GM18909 (cell line): ENCODE results near the gene COL13A1.

Experiments used
- ATAC-seq: cut with Tn5 transposase; IDR thresholded peaks from one replicate; pipeline ENCODE4 v1.9.1; 2021; ENCODE audit warnings: mild to moderate bottlenecking; ENCODE audit not compliant: unreplicated experiment, poor library complexity

The COL13A1 gene

DNA sequence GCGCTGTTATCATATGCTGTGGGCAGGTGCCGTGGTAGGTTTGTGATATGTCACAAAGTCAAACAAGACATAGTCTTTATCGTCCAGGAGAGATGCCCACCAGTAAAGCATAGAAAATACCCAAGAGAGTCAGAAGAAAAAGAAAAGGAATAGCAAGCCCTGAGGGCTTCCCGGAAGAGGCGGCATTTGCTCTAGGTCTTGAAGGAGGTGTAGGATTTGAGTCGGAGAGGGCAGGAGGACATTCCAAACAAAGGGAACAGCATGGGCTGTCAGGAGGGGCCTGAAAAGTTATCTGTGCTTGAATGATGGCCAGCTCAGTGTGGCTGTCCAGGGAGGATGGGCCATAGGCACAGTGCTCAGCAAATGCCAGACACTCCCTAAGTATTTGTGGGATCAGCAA, 42.2 kb downstream of the COL13A1 start:
- no peak for ATAC-seq

DNA sequence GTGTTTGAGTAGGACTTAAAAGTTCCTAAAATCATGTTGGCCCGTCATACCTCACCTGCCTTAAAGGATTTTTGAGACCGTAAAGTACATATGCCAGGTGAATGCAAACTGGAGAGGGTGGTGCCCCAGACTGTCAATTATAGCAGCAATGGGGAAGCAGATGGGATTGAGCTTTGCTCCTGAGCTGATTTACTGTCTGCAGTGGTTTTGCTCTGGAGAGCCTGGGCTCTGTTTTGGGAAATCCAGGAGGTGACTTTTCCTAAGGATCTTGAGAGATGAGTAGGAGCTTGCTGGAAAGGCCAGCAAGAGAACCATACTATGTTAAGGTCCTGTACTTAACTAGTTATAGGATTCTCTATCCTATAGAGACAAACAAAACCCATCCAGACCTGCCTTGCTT, 43.0 kb downstream of the COL13A1 start:
- ATAC-seq = no peak

DNA sequence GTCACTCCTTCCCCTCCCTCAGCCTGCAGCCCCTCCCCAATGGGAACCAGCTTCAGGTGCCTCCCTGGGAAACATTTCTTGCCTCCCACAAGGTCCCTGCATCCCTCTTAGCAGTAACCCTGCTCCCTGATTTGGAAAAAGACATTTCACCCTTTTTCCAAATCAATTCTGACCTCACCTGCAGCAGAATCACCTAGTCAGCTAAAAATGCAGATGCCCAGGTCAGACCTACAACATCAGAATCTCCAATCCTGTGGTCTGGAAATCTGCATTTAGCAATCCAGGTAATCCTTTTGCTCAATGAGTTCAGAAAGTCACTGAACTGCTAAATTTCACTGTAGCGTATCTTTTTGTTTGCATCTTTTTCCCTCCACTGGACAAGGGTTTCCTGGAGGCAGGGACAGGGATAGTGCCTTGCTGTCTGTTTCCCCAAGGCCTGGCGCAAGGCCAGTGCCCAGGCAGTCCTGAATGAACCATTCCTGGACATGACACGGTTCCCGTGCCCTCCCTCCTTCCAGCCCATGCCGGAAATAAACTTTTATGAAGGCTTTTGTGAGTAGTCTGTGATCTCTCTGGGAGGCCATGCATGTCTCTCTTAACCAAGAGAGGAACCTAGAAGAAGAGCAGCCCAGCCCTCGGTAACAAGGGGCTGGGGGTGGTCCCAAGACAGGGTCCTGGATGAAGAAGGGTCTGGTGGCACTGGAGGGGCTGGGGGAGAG, 44.0 kb downstream of the COL13A1 start:
- ATAC-seq = no peak

DNA sequence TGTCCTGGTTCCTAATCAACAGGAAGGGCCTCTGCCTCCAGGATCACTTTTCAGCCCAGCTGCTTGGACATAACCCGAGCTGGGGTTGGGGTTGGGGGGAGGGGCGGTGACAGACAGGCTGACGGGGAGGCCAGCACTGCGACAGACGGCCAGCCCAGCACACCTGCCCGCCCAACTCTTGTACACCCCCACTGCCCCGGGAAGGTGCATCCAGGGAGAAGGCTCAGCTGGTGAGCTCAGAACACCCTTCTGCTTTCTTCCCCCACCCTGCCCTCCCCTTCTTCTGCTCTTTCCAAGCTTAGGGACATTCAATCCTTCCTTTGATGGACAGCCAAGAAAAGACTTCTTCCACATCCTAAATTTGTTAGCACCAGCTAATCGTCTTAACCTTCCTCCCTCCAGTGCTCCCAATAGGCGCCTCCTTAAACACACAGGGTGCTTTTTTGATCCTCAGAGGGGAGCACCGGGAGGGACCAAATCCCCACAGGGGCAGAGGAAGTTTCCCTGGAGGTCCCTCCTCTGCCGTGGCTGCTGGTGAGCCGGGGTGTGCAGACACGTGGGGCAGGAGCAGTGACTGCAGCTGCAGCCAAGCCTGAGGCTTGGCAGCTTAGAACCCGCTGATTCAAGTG, 44.7 kb downstream of the COL13A1 start:
- no peak for ATAC-seq

DNA sequence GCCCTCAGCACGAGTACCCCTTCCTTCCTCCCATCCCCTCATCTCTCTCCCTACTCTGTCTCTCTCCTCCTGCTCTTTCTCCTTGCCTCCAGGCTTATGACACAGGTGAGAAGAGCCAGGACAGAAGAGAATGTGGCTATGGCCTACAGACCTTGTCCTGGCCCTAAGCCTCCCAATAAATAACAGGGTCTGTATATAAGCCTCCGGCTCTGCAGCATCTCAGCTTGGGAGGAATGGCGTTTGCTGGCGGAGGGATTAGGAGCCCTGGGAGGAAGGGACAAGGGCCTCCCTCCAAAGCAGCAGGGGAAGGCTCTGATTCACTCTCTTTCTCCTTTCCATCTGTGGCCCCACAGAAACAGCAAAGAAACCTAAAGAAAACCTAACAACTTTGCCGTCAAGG, 45.8 kb downstream of the COL13A1 start:
- ATAC-seq = no peak

DNA sequence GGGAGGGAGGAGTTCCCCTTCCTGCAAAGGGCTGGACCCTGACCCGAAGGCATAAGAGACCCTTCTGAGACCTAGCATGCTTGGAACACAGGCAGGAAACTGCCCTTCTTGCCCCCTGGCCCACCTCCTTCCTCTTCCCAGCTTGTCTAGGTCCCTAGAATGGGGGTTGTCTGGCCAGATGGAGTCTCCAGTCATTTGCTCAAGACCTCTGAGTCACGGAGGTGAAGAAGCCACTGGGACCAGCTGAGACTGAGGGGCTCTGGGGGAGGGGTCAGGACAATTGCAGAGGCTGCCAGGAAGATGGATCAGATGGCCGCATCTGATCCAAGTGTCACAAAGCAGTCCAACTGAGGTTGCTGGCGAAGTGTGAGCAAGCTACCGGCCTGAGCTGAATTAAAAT, 46.2 kb downstream of the COL13A1 start:
- ATAC-seq = no peak

DNA sequence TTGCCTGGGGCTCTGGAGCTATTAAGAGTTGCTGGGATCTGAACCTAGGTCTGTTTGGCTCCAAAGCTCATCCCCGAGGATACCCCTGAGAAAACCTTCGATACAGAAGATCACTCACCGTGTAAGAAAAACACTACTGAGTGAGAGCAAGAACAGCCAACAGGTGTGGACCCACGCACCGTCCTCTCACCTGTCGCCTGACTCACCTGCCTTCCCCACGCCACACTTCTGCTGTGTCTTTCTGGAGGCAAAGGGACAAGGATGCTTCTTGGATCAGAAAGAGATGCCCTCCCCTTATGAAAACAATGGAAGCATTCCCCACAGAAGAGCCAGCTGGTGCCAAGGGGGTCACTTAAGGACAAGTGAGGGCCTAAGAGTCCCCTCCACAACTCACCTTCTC, 46.7 kb downstream of the COL13A1 start:
- ATAC-seq = no peak

DNA sequence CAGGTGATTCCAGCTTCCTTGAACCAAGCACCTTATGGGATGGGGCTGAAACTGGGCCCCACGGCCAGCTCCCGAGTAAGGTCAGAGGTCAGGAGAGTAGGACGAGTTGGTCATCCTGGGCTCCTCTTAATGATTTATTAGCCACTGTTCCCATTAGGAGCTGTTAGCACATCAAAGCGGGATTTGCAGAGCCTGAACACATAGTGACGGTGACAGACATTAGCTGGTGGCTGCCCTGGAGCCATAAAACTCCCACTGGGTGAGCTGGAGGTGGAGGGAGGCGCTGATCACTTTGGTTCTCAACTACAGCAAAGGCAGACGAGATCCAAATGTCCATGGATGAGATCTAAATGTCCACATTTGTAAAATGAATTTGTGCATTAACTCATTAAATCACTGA, 48.1 kb downstream of the COL13A1 start:
- ATAC-seq = no peak

DNA sequence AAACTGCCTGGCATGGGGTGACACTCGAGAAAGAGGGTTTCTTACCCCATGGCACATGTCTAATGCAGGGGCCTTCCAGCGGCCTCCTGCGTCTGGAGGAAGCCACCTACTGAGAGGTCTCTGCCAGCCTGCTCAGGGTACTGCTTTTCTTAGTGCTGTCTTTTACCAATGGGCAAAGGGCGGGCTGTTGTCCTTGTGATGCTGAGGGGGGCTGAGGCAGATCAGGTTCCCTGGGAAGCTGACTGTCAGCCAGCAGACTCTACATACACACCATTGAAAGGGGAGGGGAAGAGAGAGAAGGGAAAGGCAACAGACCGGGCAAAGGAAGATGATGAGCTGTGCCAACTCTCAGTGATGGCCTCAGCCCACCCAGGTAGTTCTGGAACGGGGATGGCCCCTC, 48.7 kb downstream of the COL13A1 start:
- no peak for ATAC-seq

DNA sequence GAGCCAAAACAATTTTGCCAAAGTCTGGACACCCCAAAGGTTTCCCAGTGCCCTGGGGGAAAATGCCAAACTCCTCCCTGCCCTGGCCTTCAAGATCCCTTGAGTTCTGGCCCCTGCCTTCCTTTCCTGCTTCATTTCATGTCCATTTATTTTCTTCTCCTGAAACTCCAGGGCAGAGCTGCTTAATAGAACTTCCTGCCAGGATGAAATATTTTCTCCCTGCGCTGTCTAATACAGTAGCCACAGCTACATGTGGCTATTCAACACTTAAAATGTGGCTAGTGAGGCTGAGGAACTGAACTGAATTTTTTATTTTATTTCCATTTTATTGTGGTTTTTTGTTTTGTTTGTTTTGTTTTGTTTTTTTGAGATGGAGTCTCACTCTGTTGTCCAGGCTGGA, 49.6 kb downstream of the COL13A1 start:
- no peak for ATAC-seq

DNA sequence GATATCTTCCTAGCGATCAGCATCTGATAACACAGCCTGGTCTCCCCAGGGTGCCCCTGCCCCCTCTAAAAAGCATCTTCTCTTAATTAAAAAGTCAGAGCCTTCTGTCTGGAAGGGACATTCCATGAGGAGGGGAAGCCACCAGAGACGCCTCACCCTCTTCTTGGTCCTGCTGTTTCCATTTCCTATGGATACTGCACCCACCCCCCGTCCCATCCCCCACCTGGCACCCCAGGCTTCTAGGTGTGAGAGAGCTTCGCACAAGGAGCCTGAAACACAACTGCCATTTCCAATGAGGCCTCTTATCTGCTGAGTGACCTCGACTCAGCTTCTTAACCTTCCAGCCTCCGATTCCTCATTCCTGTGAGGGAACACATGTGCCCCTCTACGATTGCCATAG, 51.4 kb downstream of the COL13A1 start:
- no peak for ATAC-seq

DNA sequence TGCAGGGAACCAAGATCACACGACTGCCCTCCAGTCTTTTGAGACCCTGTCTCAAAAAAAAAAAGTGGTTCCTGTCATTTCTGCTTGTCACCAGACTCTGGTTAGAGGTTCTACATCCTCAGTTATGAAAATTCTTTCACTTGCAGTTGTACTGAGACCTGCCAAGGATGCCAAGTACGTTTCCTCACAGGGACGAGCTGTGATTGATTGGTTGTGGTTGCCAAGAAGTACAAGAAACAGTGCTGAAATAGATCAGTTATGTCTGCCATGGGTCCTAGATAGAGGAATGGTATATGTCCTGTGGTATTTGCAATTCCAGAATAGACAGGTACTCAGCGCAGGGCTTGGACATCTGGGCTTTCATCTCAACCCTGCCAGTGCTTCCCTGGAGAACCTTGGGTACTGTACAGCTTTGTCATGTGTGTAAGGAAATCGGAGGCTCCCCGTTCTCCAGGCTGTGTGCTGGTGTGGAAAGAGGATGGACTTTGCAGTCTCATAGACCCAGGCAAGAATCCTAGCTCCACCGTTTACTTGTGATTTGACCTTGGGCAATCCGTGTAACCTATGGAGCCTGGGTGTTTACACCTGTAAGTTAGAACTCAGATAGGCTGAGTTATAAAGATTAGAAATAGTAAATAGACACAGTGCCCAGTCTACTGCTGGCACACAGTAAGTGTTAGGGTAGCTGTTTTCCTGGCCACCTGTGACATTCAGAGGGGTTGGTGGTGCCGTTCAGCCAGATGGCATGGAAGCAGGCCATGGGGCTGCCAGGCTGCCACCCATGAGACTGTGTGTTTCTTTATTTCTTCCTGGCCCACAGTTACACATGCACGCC, 53.0 kb downstream of the COL13A1 start:
- ATAC-seq = no peak

DNA sequence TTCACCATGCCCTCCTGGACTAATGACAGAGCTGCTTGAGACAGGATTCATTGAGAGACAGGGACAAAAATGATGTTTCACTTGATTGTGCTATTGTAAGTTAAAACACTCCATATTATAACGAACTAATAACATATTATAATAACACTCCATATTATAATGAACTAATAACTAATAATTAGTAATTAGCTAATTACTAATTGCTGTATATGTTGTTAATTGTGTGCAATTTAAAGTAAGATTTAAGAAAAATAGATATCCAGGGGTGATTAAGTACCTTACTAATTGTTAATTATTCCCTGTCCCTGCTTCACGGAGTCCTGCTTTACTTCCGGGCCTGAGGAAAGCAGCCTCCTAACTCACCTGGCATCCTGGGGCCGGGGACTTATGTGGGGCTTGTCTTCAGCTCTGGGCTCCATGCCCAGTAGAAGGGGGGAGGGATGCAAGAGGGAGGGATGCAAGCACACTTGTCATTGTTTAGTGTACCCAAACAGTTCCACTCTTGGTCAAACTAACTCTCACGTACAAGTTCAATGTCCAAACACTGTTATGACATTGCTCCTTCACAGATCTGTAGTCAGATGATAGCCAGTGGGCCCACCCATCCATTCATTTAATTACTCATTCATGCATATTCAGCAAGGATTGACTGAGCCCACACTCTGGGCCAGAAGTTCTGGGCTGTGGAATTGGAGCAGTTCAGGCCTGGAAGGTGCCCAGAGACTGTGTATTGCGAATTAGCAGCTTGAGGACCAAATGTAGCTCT, 53.8 kb downstream of the COL13A1 start:
- ATAC-seq = no peak

DNA sequence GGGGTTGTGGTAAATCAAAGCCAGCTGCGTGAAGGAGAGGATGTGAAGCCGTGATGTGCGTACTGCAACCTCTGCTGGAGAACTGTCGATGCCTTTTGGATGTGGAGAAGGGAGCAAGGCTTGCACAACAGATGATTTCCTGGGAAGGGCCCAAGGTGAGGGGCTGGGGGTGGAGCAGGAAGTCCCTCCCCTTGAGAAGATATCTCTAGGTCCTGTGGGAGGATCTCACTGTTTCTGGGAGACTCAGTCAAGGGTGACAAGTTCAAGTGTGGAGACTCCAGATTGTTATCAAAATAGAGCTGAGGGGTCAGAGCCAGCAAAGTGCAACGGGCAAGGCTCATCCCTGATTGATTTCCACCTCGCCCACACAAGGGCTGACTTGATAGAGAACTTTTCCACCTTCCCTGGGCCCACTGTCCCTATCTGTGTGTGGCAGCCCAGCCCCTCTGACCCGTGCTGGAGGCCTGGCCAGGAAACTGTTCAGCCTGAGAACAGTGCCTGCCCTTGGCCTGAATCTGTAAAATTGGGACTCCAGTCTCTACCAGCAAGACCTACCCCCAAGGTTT, 55.0 kb downstream of the COL13A1 start:
- ATAC-seq = no peak

DNA sequence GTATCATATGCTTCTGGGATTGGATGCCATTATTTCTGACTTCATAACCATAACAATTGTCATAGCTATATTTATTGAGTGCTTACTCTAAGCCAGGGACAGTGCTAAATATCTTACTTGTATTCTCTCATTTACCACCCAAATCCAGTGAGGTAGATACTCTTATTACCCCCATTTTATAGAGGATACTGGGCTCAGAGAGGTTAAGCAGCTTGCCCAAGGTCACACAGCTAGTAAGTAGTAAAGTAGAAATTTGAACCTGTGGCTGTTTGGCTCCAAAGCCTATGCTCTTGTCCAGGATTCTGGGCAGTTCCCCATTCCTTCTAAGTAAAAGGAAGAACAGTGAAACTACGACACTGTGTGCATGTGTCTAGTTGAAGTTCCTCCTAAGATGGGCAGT, 56.5 kb downstream of the COL13A1 start:
- no peak for ATAC-seq

DNA sequence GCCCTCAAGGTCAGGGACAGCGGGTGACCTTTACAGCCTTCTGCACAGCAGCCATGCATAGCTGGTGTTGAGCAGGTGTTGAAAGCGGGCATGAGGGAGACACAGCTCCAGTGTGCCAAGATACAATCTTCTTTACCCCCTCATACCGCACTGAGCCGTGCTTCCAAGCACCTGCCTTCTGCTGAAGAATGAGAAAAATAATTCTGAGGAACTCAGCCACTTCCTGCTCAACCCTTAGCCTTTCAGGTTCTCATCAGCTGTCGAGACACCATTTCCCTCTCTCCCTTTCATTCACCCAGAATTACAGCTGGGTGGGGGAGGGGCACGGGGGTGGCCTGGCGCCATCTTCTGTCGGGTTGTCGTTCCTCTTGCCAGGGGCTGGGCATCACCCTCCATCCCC, 58.6 kb downstream of the COL13A1 start:
- no peak for ATAC-seq

DNA sequence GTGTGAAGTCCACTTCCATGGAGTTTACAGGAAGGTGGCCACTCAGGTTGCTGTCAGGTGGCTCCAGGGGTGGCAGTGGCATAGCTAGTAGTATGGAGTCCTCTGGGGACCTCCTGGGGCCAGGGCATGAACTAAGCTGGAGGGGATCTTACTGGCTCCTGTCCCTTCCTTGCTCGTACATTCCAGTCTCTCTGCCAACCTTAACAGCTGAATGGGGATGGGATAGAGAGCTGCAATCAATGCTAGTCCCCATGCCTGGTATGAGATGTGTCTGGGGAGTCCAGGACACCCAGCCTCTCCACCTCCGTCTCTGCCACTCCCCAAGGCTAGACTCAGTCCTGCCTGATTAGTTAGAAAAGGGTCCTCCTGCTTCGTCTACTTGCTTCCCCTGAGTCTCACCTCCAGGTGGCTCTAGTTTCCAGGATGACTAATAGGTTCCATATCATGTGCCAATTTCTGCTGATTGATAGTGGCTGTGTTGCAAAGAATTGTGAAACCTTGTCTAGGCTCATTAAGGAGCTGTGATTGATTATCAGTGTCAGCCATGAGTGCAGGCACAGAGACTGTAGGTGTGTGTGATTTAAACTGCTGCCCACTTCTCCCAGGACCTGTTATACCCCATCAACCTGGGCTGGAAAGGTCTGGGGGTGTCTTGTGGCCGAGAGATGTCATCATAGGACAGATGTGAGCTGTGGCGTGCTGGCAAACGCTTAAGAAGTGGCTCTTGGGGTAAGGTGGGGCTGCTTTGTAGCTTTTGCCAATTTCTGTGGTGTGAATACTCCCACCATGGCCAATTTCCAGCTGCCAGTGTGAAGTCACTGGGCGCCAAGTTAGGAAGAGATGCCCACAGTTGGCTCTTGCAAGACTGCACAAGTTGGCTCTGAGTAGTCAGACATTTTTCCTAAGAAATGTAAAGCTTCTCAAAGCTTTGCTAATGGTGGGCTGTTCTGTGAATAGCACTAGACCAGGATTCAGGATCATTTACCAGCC, 59.8 kb downstream of the COL13A1 start:
- no peak for ATAC-seq

DNA sequence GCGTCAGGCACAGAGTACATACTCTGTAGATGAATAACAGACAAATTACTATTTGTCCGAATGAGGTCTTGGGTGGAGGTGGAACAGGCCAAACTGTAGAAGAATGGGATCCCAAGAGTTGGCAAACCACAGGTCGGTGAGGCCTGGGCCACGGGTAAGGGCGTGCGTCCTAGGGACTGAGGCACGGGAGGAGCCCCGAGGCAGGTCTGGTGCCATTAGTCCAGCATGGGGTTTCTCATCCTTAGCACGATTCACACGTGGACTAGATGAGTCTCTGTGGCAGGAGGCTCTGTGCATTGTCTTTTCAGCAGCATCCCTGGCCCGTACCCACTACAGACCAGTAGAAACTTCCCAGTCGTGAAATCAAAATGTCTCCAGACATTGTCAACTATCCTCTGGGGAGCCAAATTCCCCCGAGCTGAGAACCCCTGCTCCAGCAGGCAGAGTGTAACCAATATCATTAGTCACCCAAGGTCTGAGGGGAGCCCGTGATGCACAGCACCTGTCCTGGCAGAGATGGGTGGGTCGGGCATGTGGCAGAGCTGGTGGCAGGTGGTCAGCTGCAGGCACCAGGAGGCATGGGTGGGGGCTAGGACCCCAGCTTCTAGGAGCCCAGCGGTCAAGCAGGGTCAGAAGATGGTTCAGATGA, 61.3 kb downstream of the COL13A1 start:
- ATAC-seq = no peak

DNA sequence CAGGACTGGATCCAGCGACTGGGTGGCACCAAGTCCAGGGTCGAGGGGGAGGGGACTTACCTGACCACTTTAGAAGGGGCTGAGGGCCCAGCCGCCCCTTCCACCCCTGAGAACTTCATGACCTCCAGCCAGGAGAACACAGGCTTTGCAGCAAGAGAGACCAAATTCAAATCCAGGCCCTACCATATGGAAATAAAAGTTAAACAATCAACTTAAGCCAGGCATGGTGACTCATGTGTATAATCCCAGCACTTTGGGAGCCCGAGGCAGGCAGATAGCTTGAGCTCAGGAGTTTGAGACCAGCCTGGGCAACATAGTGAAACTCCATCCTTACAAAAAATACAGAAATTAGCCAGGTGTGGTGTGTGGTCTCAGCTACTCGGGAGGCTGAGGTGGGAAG, 61.9 kb downstream of the COL13A1 start:
- no peak for ATAC-seq
